Measurements from ENCODE around the gene C20orf96.

The C20orf96 gene

DNA sequence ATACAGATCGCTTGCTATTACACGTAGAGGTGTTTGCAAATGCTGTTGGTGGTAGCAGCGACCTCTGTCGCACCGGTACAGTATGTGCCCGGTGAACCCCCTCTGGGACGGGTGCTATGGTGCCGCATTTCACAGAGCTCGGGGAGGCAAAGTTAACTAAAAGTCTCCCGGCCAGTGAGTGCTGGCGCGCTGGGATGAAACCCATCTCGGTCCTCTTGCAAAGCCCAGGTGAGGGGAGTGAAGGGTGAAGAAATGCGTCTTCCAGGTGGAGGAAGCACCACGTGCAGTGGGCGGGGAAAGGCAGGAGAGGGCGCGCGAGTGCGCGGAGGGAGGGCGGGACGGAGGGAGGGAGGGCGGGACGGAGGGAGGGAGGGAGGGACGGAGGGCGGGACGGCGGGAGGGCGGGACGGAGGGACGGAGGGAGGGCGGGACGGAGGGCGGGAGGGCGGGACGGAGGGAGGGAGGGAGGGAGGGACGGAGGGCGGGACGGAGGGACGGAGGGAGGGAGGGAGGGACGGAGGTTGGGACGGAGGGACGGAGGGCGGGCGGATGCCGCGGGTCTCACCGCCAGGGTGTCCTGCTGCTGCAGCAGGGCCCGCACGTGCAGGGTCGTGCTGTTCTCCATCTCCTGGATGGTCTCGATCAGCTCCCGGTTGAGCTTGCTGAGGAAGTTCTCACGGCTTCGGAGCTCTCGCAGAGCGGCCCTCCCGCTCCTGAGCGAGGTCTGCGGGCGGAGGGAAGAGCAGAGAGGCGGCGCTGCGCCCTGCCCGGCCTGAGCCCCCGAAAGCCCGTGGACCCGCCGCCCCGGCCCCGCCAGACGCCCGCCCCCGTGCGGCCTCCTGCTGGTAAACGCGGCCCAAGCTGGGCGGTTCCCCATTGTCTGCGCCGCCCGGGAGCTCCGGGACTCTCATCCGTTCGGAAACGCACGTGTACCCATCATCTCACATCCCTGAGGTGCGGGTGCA lies 11.7 kb downstream of the C20orf96 start:
- Histone ChIP-seq H3K4me3 (IDR thresholded peaks at IDR 0.05; ENCODE audit: insufficient read depth, low read depth, low read length) (no peak overlapping the region), H3K4me1 (ENCODE audit: low read depth, poor library complexity, severe bottlenecking) (no peaks in the 10 kb centered on the region), H3K27ac (no peak overlapping the region), H3K79me2 (ENCODE audit: insufficient read depth, low read depth) (no peaks in the 10 kb centered on the region), H3K9ac (no peak overlapping the region), H4K20me1 (ENCODE audit: insufficient read depth) (no peaks in the 10 kb centered on the region), H2AFZ (ENCODE audit: low read depth) (no peak overlapping the region), H3K36me3 (ENCODE audit: insufficient read depth) (no peaks in the 10 kb centered on the region), H3K4me2 (no peak overlapping the region), H3K27me3 (ENCODE audit: insufficient read depth, low read depth) (no peaks in the 10 kb centered on the region)
- TF ChIP-seq, protein P1, sequence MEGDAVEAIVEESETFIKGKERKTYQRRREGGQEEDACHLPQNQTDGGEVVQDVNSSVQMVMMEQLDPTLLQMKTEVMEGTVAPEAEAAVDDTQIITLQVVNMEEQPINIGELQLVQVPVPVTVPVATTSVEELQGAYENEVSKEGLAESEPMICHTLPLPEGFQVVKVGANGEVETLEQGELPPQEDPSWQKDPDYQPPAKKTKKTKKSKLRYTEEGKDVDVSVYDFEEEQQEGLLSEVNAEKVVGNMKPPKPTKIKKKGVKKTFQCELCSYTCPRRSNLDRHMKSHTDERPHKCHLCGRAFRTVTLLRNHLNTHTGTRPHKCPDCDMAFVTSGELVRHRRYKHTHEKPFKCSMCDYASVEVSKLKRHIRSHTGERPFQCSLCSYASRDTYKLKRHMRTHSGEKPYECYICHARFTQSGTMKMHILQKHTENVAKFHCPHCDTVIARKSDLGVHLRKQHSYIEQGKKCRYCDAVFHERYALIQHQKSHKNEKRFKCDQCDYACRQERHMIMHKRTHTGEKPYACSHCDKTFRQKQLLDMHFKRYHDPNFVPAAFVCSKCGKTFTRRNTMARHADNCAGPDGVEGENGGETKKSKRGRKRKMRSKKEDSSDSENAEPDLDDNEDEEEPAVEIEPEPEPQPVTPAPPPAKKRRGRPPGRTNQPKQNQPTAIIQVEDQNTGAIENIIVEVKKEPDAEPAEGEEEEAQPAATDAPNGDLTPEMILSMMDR (conservative IDR thresholded peaks at IDR 0.05; ENCODE audit: low read depth, low read length), result no peak

GRCh38 chr20:278181-278580 lies 12.4 kb downstream of the C20orf96 start:
- H3K4me3 ChIP-seq (IDR thresholded peaks at IDR 0.05; ENCODE audit: insufficient read depth, low read depth, low read length), result no peak overlapping the region

GRCh38 chr20:277496-277781 lies 13.1 kb downstream of the C20orf96 start:
- TF ChIP-seq, protein P1 (conservative IDR thresholded peaks at IDR 0.05; ENCODE audit: low read depth, low read length), result no peak
- Histone ChIP-seq H3K9ac (no peak overlapping the region), H3K4me3 (IDR thresholded peaks at IDR 0.05; ENCODE audit: insufficient read depth, low read depth, low read length) (no peak overlapping the region), H3K27me3 (ENCODE audit: insufficient read depth, low read depth) (no peaks in the 10 kb centered on the region), H3K4me2 (no peak overlapping the region), H4K20me1 (ENCODE audit: insufficient read depth) (no peaks in the 10 kb centered on the region), H3K27ac (no peak overlapping the region), H3K36me3 (ENCODE audit: insufficient read depth) (no peaks in the 10 kb centered on the region), H3K79me2 (ENCODE audit: insufficient read depth, low read depth) (no peaks in the 10 kb centered on the region), H3K4me1 (ENCODE audit: low read depth, poor library complexity, severe bottlenecking) (no peaks in the 10 kb centered on the region), H2AFZ (ENCODE audit: low read depth) (no peak overlapping the region)

More at GRCh38 chr20:278181-278580, 12.4 kb downstream of the C20orf96 start:
- H3K4me2 ChIP-seq, result no peak overlapping the region
- H3K27me3 ChIP-seq (ENCODE audit: insufficient read depth, low read depth), result no peaks in the 10 kb centered on the region
- H3K79me2 ChIP-seq (ENCODE audit: insufficient read depth, low read depth), result no peaks in the 10 kb centered on the region
- H3K27ac ChIP-seq, result no peak overlapping the region
- no peaks in the 10 kb centered on the region for H3K36me3 ChIP-seq (ENCODE audit: insufficient read depth)
- H3K4me1 ChIP-seq (ENCODE audit: low read depth, poor library complexity, severe bottlenecking), result no peaks in the 10 kb centered on the region
- H4K20me1 ChIP-seq (ENCODE audit: insufficient read depth), result no peaks in the 10 kb centered on the region
- no peak overlapping the region for H2AFZ ChIP-seq (ENCODE audit: low read depth)
- TF ChIP-seq, protein P1 (conservative IDR thresholded peaks at IDR 0.05; ENCODE audit: low read depth, low read length), result no peak
- H3K9ac ChIP-seq, result no peak overlapping the region

- TF ChIP-seq, protein P1 (conservative IDR thresholded peaks at IDR 0.05; ENCODE audit: low read depth, low read length), result no peak
- Histone ChIP-seq H3K27me3 (ENCODE audit: insufficient read depth, low read depth) (no peaks in the 10 kb centered on the region), H4K20me1 (ENCODE audit: insufficient read depth) (no peaks in the 10 kb centered on the region), H3K4me1 (ENCODE audit: low read depth, poor library complexity, severe bottlenecking) (no peaks in the 10 kb centered on the region), H3K4me2 (no peak overlapping the region), H3K4me3 (IDR thresholded peaks at IDR 0.05; ENCODE audit: insufficient read depth, low read depth, low read length) (no peak overlapping the region), H3K79me2 (ENCODE audit: insufficient read depth, low read depth) (no peaks in the 10 kb centered on the region), H3K9ac (no peak overlapping the region), H3K27ac (no peak overlapping the region), H3K36me3 (ENCODE audit: insufficient read depth) (no peaks in the 10 kb centered on the region), H2AFZ (ENCODE audit: low read depth) (no peak overlapping the region)
Observed at GRCh38 chr20:276620-277495, 13.7 kb downstream of the C20orf96 start.
